Omental fat pad (tissue), 4 donors: ENCODE measurements around the gene DOCK2. TPM values are rescaled to one million over a fixed set of nuclear protein-coding genes. Genes with fewer than 3 reads are reported as not detected.

Experiments
- ATAC-seq: fragments of 150-250 bp; one replicate; pipeline ENCODE4 v1.9.1; 2016; ENCODE audit warnings: mild to moderate bottlenecking, moderate library complexity; ENCODE audit not compliant: low FRiP score
- DNase-seq: peaks from one replicate; pipeline ENCODE4 v3.0.0-alpha.2; 2019; ENCODE audit warnings: low spot score
- CTCF ChIP-seq, 3 donors: fragments of 450-650 bp; IDR thresholded peaks; one replicate each; pipeline ENCODE4 v1.5.1; 2016 to 2017; ENCODE audit warnings: antibody characterized with exemption in 3 of 3, mild to moderate bottlenecking in 3 of 3, moderate library complexity in 2 of 3
- total RNA-seq, 4 donors: library from RNA; depleted of rRNA; stranded (reverse); fragments of >200 nt; gene quantifications; one replicate each; pipeline ENCODE4 v1.1.0, GENCODE V29; 2016

The DOCK2 gene
- total RNA-seq, 4 donors from 2014 or later, result 28.4 to 55.6 (median 41.3) TPM

- ATAC-seq (no peak), DNase-seq (no peak)
- no peak for TF ChIP-seq CTCF (IDR thresholded peaks at IDR 0.05)
Measured at GRCh38 chr5:169881702-169882303, 244.7 kb downstream of the DOCK2 start.

GRCh38 chr5:169886033-169886432 lies 249.0 kb downstream of the DOCK2 start:
- DNase-seq (no peak), ATAC-seq (no peak)
- no peak for TF ChIP-seq CTCF (IDR thresholded peaks at IDR 0.05)

DNA sequence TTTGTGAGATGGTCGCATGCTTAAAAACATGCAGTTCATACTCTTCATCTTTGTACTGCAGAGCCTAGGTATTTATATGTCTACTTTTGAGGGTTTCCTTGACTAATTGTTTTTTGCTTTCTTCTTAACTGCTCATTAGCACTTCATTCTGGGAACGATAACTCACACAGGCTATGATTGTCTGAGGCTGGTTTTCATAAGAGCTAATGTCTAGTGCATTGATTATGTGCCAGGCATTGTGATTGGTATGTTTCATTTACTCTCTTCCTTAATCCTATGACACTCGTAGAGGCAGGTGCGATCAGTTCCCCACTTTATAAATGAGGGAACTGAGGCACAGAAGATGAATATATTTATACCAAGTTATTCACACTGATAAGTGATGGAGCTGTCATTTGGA lies 249.6 kb downstream of the DOCK2 start:
- no peak for TF ChIP-seq CTCF (IDR thresholded peaks at IDR 0.05)
- DNase-seq (no peak), ATAC-seq (no peak)

DNA sequence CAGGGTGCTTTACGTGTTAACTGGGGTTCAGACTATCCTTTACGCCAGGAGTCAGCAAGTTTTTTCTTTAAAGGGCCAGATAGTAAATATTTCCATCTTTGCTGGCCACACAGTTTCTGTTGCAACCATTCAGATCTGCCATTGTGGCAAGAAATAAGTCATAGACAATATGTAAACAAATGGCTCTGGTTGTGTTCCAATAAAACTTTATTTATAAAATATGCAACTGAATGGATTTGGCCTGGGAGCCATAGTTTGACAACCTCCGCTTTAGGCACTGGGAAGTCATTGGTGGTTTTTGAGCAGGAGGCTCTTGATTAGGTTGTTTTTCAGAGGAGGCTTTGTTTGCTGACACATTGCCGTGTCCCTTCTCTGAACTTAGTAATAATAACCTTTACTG lies 252.5 kb downstream of the DOCK2 start:
- no peak for ATAC-seq

DNA sequence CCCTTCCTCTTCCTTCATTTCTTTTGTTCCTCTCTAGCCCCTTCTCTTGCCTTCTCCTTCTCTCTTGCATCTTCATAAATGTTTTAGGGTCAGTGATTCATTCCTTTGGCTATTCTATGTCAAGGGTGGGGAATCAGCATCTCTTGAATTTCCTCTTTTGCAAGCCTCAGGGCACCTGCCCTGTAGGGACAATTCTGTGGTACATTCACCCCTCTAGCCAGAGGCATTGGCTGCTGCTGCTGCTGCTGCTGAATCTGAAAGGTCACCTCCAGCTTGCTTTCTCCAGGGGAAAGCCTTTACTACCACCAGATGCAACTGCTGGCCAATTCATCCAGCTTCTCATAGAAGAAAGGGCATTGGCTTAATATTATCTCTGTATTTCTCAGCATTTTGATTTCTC lies 255.9 kb downstream of the DOCK2 start:
- TF ChIP-seq CTCF (IDR thresholded peaks at IDR 0.05), result no peak
- no peak for DNase-seq
- ATAC-seq, result no peak

More for the DNA sequence above, 252.5 kb downstream of the DOCK2 start:
- no peak for DNase-seq
- TF ChIP-seq CTCF (IDR thresholded peaks at IDR 0.05), result no peak

DNA sequence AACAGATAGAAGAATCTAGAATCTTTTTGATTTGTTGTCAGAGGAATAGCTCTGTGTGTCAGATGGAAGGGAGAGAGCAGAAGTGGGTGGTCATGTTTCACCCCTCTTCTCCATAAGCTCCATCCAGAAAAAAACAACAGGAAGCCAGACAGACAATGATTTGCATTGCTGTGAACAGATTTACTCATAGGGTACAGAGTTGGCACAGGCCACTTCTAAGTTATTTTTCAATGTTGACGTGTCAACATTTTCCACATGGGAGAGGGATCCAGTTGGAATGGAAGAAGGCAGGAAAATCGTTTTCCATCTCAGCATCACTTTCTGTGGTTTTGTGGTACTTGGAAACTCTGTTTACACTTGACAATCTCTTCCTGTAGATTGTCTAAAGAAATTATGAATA lies 256.5 kb downstream of the DOCK2 start:
- no peak for TF ChIP-seq CTCF (IDR thresholded peaks at IDR 0.05)
- DNase-seq, result no peak
- no peak for ATAC-seq

DNA sequence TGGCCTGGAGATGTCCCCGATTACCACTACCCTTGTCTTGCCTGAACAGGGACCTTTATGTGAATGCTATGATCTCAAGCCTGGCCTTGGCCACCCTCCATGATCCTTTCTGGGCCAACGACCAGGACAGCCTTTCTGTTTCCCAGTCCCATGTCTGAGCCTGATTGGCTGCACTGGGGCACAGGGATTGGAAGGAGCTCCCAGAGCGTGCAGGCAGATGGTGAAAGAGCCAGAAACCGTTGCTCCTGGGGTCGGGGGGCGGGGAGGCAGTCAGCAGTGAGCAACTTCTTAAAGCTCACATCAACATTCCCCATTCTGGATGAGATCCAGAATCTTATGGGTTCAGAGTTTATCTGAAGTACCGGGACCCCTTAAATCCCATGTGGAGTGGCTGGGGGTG lies 258.9 kb downstream of the DOCK2 start:
- TF ChIP-seq CTCF (IDR thresholded peaks at IDR 0.05), result no peak
- DNase-seq (no peak), ATAC-seq (no peak)
